HG02970 (cell line): ENCODE results near the gene NQO2.
"Not testable (repeated sequence)": the region's sequence is repeated elsewhere in the genome, so short reads cannot be mapped to it uniquely, and the experiment has no call there.

Experiments
- ATAC-seq: cut with Tn5 transposase; IDR thresholded peaks from one replicate; pipeline ENCODE4 v1.9.1; 2021; ENCODE audit warnings: mild to moderate bottlenecking, moderate library complexity, moderate number of reproducible peaks; ENCODE audit not compliant: unreplicated experiment, low FRiP score

The NQO2 gene

GRCh38 chr6:3011158-3011557 is 11.5 kb downstream of the NQO2 start:
- no peak for ATAC-seq

DNA sequence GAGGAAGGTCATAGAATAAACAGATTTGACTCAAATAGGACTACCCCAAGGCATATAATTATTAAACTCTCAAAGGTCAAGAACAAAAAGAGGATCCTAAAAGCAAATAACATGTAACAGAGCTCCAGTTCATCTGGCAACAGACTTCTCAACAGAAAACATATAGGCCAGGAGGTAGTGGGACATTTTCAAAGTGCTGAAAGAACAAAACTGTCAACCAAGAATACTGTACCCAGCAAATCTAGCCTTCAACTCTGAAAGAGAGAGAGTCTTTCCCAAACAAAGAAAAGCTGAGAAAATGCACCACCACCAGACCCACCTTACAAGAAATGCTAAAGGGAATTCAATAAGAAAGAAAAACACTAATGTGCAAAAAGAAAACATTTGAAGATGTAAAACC is 11.9 kb downstream of the NQO2 start:
- ATAC-seq = no peak

GRCh38 chr6:3013486-3013885 is 13.8 kb downstream of the NQO2 start:
- ATAC-seq = no peak

DNA sequence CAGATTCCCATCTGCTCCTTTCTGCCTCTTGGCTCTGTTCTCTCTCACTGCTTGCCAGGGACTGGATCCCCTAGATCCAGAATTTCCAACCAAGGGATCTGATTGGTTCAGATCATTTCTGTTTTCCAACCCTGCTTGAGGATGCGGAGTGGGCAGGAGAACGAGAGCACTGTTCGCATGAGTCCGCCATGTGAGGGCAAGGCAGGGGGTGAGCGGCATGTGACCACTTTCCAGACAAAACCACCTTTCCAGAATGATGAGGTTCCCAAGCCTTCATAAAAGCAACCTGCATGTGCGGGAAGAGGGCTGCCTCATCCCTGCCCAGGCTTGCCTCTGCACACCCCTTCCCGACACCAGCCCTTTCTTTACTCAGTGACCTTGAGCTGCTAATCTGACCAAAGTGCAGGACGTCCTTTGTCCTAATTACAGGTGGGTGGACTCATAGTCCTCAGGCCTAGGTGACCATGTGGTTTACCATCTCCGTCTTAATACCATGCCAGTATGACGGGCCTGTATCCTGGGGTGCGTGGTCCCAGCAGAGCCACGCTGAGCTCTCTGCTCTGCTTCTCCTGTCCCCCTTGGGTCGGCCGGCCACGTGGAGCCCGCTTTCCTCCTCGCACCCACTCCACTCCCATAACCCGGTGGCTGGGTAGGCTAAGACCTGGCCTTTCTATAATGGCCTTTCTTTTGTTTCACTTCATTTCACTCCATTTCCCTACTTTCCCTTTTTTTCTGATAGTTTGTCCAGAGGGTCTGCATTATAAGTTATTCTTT is 14.4 kb downstream of the NQO2 start:
- ATAC-seq = no peak

DNA sequence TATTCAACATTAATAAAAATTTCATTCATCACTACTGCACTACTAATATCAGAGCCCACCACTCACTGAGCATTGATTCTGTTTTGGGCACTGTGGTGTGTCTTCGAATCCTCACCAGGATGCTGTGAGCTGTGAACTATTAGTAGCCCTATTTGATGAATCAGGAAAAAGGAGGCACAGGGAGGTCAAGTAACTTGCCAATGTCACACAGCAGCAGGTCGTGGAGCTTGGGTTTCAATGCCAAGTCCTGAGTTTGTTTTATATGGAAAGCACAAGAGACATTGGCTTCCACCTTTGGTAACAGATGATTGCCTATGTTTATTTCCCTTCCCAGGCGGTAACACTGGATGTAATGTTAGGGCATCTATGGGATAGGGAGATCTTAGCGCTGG is 15.0 kb downstream of the NQO2 start:
- ATAC-seq = no peak

DNA sequence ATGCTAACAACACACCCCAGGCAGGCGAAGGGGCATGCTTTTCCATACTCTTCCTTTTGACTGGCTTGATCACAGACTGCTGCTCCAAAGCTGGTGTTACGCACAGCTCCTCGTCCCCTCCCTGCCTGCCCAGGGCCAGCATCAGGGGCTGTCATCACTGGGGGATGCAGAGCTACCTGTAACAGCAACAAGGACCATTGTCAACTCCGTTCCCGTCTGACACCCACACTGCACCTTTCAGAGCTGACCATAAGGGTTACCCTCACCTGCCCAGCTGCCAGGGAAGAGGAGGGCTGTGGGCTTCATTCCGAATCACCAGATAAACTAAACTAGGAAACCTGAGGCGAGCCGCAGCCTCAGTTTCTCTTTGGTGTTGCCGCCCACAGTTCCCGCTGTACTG is 15.4 kb downstream of the NQO2 start:
- no peak for ATAC-seq

GRCh38 chr6:3016473-3017280 is 17.0 kb downstream of the NQO2 start:
- ATAC-seq = no peak

- ATAC-seq = no peak
Observed at GRCh38 chr6:3017304-3017703, 17.6 kb downstream of the NQO2 start.

DNA sequence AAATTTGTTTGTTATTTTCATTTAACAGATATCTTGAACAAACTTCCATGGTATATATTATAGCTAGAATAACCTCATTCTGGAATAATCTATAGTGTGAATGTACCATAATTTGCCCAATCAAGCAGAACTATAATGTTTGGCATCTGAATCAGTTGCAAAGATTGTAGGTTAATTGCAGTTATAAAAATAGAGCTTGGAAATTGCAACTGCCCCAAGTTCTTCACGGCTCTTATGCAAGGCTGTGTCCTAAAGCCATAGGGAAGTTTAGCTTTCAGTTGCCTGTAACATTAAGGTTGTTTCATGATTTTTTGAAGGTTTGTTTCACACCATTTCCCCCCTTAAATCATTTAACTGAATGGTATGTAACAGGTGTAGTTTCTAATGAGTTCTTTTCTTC is 19.4 kb downstream of the NQO2 start:
- no peak for ATAC-seq

GRCh38 chr6:3019749-3020320 is 20.1 kb downstream of the NQO2 start:
- no peak for ATAC-seq

- not testable (repeated sequence) for ATAC-seq
Observed at GRCh38 chr6:3020976-3021598, 21.4 kb downstream of the NQO2 start.

GRCh38 chr6:3022765-3023662 is 23.3 kb downstream of the NQO2 start:
- ATAC-seq = no peak

DNA sequence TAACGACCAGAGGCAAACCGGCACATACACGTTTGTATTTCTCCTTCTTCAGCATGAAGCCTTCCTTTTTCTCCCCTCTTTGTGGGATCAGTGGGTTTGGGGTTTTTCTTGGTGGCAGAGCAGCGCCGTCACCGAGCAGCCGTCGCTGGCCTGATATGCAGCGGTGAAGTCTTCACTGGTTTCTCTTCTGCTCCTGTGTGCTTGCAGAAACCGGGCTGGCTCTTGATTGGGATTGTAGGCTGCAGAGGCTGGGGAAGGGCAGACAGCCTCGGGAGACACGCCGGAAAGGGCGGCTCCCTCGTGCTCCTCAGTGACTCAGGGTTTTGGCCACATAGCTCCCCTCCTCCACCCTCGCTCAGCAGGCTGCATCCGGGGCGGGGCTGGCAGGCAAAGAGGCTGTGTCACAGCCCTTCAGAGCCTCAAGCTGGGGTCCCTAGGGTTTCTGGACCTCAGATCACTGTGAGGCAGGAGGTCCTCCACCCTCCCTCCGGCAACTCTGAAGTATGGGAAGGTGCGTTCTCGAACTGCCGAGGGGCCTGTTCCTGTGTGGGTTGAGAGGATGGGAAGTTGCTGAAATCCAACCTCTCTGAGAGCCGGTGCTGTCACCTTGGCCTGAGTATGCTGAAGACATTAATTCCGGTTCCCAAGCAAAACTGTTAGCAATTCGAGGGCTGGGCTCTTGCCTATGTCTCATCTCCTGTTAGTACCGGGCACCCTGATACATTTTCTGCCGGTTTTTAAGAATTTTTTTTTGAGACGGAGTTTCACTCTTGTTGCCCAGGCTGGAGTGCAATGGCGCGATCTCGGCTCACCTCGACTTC is 24.2 kb downstream of the NQO2 start:
- ATAC-seq = peak; percentile 62

GRCh38 chr6:3026791-3027626 is 27.3 kb downstream of the NQO2 start:
- ATAC-seq = peak; percentile 54

DNA sequence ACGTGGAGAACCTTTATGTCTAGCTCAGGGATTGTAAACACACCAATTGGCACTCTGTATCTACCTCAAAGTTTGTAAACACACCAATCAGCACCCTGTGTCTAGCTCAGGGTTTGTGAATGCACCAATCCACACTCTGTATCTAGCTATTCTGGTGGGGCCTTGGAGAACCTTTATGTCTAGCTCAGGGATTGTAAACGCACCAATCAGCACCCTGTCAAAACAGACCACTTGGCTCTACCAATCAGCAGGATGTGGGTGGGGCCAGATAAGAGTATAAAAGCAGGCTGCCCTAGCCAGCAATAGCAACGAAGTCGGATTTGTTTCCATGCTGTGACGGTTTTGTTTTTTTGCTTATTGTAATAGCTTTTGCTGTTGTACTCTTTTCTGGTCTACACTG is 28.5 kb downstream of the NQO2 start:
- not testable (repeated sequence) for ATAC-seq

GRCh38 chr6:3031857-3032640 is 32.4 kb downstream of the NQO2 start:
- no peak for ATAC-seq

DNA sequence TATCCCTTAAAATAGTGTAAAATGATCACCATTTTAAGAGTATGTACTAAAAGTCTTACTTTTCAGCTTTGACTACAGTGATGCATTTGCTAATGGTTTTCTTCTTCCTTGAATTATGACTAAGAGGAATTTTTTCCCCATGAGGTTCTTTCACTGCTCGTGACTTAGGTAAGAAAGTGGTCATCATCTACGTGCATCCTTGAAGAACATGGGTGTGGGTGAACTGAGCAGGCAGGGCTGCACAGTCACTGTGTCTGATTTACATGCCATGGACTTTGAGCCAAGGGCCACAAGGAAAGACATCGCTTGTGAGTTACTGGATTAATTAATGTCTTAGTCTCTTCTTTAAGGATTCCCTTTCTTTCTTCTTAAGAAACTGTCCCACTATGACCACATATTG is 33.3 kb downstream of the NQO2 start:
- ATAC-seq = no peak

DNA sequence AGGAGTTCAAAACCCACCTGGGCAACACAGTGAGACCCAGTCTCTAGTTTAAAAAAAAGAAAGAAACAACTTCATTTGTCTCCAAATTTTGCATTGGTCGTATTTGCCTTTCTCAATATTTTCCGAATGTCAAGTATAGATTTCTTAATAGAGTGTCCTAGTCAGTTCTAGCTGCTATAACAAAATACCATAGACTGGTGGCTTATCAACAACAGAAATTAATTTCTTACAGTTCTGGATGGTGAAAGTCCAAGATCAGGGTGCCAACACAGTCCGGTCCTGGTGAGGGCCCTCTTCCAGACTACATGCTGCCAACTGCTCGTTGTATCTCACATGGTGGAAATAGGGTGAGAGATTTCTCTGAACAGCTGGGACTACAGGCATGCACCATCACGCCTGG is 34.0 kb downstream of the NQO2 start:
- no peak for ATAC-seq
